ENCODE measurements around the gene OMP.

Gene OMP

DNA sequence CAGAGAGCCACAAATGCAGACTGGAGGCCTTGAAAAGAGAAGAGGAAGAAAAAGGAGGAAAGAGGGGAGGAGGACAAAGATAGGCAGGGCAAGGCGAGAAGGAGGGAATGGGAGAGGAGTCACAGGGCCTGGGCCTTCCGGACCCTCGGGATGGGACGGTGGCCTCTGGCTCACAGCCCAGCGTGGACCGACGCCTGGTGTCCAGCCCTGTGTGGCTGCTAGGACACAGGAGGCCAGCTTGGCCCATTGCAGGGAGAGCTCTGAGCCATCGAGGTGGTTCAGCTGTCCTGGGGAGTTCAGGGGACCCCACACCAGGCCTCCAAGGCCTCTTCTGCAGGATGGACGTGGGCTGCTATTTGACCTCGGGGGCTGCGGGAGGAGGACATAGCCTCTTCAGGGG, 34.8 kb downstream of the OMP start:
- DNase-seq = no peak

DNA sequence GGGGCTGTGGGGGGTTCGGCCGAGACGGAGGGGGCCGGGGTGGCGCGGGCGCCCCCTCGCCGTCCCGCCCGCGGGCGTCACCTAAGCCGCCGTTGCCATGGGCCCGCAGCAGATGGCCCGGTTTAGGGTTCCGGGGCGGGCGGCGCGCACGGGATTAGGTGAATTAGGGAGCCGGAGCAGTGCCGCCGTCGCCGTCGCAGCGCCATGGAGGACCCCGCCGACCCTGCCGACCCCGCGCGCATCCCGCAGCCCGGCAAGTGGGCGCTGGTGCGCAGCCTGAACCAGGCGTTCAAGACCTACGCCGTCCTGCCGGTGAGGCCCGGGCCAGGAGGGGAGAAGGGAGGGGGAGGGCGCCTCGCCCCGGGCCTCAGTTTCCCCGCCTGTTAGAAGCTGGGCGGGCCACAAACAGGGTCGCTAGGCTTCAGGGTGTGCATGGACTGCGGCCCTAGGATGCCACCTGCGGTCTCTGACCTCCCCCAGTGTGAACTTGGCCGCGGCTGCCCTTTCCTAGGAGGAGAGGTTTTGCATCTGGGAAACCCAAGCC, 35.5 kb downstream of the OMP start:
- DNase-seq = no peak

DNA sequence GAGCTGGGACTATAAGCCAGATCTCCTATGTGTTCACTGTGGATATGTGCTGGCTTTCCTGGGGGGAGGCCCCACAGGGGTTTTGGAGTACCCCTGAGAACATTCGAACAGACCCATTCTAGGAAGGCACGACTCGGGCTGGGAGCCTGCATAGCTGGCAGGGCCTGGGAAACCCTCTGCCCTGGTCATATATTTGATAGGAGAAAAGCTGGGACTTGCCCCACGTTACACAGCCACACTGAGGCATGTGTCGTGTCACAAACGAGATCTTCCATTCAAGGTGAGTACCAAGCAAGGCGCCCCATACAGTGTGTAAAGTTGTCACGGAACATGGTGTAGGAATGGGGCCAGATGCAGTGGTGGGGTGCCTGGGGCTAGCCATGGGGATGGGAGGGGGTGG, 36.6 kb downstream of the OMP start:
- DNase-seq = no peak

GRCh38 chr11:77140231-77140851, 37.7 kb downstream of the OMP start:
- DNase-seq = no peak

- DNase-seq = no peak
Measured at GRCh38 chr11:77141034-77141433, 38.4 kb downstream of the OMP start.

DNA sequence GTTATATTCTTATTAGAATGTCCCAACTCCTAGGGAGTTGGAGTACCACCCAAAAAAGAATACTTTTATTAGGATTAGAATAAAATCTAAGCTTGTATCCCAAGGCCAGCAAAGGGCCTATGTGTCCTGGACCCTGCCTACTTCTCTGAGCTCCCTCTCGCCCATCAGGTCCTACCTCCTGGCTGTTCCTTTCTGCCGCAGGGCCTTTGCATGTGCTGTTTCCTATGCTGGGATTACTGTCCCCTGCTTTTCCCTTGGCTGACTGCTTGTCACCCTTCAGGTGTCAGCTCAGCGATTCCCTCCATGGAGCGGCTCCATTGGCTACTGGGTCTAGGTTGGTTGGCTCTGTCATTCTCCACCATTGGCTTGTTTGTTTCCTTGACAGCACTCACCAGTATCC, 38.8 kb downstream of the OMP start:
- no peak for DNase-seq

DNA sequence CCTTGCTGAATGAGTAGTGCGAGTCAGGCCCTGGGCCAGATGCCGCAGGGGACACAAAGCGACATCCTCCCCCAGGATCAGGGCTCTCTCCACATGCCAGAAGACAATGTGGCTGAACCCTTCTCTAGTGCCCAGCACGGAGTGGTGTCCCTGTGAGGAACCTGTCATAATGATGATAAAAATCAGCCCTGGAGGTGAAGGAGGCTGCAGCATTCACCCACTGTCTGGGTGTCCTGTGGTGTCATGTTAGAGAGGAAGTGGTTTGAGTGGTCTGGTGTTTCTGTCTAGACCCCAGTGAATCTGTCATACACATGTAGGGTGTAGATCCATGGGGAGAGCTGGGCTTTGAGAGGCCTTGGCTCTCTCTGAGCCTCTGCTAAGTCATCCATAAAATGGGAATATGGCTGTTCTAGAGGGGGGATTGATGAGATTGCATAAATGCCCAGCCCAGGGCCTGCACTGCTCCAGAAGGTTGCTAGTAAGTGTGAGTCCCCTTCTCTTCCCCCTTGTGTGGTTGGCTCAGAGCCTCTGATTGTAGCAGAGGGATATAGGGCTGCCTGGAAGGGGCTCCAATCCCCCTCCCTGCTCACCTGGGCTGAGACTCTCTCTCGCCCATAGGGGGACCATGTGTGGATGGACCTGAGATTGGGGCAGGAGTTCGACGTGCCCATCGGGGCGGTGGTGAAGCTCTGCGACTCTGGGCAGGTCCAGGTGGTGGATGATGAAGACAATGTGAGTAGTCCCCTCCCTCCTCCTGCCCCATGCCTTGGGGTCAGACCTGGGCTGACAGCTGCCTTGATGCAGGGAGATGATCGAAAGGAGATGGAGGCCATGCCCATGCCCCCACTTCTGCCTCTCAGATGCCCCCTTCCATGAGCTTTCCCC, 39.7 kb downstream of the OMP start:
- DNase-seq = no peak

DNA sequence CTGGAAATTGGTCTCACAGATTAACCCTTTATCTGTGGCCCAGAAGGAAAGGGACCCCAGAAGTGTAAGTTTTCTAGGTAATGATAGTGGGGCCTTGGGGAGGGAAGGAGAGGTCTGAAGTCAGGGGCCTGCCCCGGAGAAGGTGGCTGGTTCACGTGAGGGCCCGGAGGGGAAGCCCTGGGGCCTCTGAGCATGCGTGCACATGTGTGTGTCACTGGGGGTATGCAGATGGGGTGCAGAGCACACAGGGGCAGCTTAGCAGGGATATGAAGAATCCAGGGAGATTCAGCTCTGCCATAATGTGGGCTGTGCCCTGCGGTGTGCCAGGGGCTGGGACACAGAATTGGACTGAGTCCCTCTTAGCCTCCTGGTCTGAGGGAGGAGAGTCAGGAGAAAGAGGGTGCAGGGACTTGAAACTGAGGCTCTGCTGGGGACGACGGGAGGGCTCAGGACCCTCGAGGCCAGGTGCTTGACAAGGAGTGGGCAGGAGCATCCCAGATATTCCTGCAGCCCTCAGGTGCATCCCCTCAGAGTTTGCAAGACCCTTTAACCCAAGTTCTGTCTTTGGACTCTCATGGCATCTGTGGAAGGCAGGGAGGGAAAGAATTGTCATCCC, 40.9 kb downstream of the OMP start:
- no peak for DNase-seq

DNA sequence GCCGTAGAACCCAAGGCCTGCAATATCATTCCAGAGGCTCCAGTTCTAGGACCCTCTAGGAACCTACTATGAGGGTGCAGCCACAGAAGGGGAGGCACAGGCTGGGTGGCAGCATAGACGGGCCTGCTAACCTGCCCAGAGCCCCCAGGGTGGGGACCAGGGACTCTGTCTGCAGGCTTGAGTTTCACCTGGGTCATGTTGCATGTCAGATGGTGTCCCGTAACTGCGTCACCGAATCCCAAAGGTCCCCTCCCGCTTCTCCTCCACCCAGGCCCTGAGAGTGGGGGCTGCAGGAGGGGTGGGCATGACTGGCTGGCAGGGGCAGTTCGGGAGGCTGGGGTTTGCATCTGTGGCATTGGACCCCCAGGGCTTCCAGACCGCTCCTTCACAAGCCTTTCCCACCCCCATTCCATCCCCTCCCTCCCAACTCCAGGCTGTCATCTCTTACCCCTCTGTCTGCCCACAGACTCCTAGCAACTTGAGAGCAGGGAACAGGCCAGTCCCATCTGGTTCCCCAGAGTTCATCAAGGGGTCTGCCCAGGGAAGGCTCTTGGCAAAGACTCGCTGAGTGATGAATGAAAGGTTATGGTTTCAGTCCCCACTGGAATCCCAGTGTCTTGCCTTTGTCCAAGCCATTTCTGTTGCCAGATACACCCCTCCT, 41.7 kb downstream of the OMP start:
- DNase-seq = no peak

DNA sequence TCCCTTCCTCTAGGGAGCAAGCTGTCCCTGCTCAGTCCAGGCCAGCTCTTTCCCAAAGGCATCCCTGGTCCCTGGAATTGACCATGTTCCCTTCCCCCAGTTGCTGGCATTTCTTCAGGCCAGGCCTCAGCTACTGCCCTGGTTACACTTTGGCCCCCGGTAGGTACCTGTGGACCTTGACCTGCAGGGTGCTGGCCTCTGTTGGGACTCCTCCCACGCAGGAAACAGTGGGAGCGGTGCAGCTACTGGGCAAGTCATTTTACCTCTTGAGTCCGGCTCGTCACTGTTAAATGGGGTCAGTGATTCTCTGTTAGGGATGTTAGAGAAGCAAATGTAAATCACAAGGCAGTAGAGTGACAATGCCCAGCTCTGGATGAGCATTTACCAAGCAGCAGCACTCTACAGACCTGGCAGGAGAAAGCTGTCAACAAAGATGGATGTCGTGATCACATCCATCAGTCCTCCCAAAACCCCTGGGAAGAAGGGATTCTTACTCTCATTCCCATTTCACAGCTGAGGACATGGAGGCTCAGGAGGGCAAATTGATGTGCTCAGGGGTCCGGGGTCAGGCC, 42.3 kb downstream of the OMP start:
- no peak for DNase-seq

GRCh38 chr11:77146261-77147035, 43.8 kb downstream of the OMP start:
- no peak for DNase-seq

DNA sequence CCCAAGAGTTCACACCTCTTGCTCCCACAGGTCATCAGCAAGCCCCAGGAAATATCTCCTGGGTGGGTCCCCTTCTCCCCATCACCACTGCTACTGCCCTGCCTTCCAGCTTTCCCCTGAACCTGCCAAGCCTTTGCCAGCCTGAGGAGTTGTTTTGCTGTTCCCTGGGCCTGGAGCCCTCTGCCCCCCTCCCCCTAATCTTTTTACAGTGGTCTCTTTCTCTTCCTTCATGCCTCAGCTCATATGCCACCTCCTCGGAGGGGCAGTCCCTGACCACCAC, 44.3 kb downstream of the OMP start:
- no peak for DNase-seq

GRCh38 chr11:77147668-77148321, 45.2 kb downstream of the OMP start:
- no peak for DNase-seq

- DNase-seq = no peak
Measured at GRCh38 chr11:77148963-77149715, 46.5 kb downstream of the OMP start.

DNA sequence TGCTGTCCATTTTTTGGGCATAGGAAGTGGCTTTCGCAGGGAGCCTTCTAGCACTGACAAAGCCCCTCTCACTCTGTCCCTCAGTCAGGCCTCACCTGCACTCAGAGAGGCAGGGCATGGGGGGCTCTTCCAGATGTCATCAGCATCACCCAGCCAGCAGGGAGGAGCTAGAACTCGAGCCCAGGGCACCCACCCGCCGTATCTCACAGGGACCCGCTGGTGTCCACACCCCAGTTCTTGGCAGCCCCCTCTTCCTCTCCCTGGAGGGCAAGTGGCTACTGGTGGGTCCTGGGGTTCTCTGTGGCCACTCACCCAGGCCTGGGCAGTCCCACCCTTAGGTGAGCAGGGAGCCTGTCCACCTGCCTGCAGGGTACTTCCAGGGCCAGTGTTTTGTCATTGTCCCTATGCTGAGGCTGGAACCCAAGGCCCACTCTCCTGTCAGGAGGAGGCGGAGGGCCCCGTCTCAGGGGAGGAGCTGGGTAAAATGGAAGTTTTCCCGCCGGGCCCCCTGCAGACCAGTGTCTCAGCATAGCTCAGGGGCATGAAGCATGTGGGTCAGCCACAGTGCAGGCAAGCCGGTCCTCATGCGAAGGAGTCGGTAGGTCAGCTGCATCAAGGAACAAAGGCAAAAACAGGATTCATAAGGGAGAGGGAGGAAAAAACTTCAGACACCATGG, 47.2 kb downstream of the OMP start:
- no peak for DNase-seq

DNA sequence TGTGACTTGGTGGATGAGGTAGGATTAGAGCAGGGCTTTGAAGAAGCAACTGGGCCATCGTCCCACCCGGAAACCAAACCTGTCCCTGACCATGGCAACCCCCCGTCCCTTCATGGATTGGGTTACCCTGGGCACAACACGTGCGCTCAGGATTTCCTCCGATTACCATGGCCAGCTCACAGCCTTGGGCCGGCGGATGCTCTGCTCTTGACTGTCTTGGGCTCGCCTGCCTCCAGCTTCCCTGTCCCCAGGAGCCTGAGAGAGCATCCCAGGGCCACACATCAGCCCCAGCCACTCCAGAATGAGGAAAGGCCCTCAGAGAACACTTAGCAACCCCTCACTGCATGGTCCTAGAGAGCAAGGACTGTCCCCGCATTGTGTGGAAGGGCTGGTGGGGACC, 48.2 kb downstream of the OMP start:
- DNase-seq = no peak

GRCh38 chr11:77151804-77152509, 49.3 kb downstream of the OMP start:
- DNase-seq = peak in 12 of 58 donors; percentile 4 to 53 (median 28)

- DNase-seq = no peak
Measured at GRCh38 chr11:77152846-77153245, 50.2 kb downstream of the OMP start.
